ENCODE measurements around the gene AP1S2. TPM values are rescaled to one million over a fixed set of nuclear protein-coding genes. Genes with fewer than 3 reads are reported as not detected.

Gene AP1S2
- total and polyA plus RNA-seq, 2 of the 8 experiments (the other 6 are each of a cell fraction or from before 2014, with no cell fraction given) = 88.2 to 237 TPM

DNA sequence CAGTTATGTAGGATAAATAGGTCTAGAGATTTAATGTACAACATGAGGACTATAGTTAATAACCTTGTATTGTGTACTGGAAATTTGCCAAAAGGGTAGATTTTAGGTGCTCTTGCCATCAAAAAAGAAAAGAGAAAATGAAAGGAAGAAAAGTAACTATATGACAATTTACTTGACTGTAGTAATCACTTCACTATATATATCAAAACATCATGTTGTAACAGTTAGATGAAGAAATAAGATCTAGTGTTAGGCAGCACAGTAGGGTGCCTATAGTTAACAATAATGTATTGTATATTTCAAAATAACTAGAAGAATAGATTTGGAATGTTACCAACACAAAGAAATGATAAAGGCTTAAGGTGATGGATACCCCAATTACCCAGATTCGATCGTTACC, 35.9 kb upstream of the AP1S2 start (continued):
- TF ChIP-seq CHD7 (IDR thresholded peaks at IDR 0.05; ENCODE audit: insufficient replicate concordance, low read length) (no peak), CEBPB (IDR thresholded peaks at IDR 0.05; ENCODE audit: low read depth, low read length) (no peak), ATF3 (IDR thresholded peaks at IDR 0.05; ENCODE audit: insufficient read depth, low read depth, low read length) (no peak), BACH1 (IDR thresholded peaks at IDR 0.05; ENCODE audit: low read length) (no peak)
